HepG2 (cell line): ENCODE data around the gene CCDC77. TPM values are rescaled to one million over a fixed set of nuclear protein-coding genes. Genes with fewer than 3 reads are reported as not detected.

ENCODE experiments used
- CBX5 ChIP-seq: sonication (generic); formaldehyde crosslinking; IDR thresholded peaks from 2 replicates; pipeline ENCODE4 v1.4.0; 2020; ENCODE audit warnings: missing genetic modification reagents, borderline replicate concordance
- HES4 ChIP-seq: sonication (generic); formaldehyde crosslinking; IDR thresholded peaks from 2 replicates; pipeline ENCODE4 v1.9.0; 2021; ENCODE audit warnings: mild to moderate bottlenecking, missing genetic modification reagents, borderline replicate concordance
- TSC22D2 ChIP-seq: sonication (generic); formaldehyde crosslinking; IDR thresholded peaks from 2 replicates; pipeline ENCODE4 v1.5.1; 2020; ENCODE audit warnings: missing genetic modification reagents, mild to moderate bottlenecking, borderline replicate concordance
- ZBTB42 ChIP-seq: sonication (generic); formaldehyde crosslinking; IDR thresholded peaks from 2 replicates; pipeline ENCODE4 v1.5.0; 2020; ENCODE audit warnings: mild to moderate bottlenecking, missing genetic modification reagents
- ZNF264 ChIP-seq: sonication (generic); formaldehyde crosslinking; IDR thresholded peaks from 2 replicates; pipeline ENCODE4 v1.4.0; 2020; ENCODE audit warnings: missing genetic modification reagents
- ZNF354B ChIP-seq: sonication (generic); formaldehyde crosslinking; IDR thresholded peaks from 2 replicates; pipeline ENCODE4 v1.8.0; 2022; ENCODE audit warnings: mild to moderate bottlenecking, missing genetic modification reagents
- ZNF556 ChIP-seq: sonication (generic); formaldehyde crosslinking; IDR thresholded peaks from 2 replicates; pipeline ENCODE4 v1.4.0; 2020; ENCODE audit warnings: mild to moderate bottlenecking, missing genetic modification reagents, borderline replicate concordance
- ZNF569 ChIP-seq: sonication (generic); formaldehyde crosslinking; IDR thresholded peaks from 2 replicates; pipeline ENCODE4 v1.5.0; 2020; ENCODE audit warnings: mild to moderate bottlenecking, missing genetic modification reagents, moderate library complexity, borderline replicate concordance
- ZNF724P ChIP-seq: sonication (generic); formaldehyde crosslinking; IDR thresholded peaks from 2 replicates; pipeline ENCODE4 v1.8.0; 2022; ENCODE audit warnings: missing genetic modification reagents, borderline replicate concordance
- polyA plus RNA-seq, 8 experiments: library from polyadenylated mRNA; depleted of rRNA in 3 of 8; stranded (reverse) in 7 of 8; unstranded in 1 of 8; fragments of >200 nt; fragmentation: Illumina TruSeq in 4 of 8; extraction: Trizol in 4 of 8; gene quantifications; 2 replicates each; pipeline versions ENCODE4 v1.2.1 to v1.2.3, GENCODE V29; 2011 to 2016; ENCODE audit warnings: low read depth in 4 of 8, missing spikeins in 1 of 8, mixed read lengths in 1 of 8; ENCODE audit not compliant: insufficient read depth in 1 of 8
- total RNA-seq, 5 experiments: library from RNA; depleted of rRNA; stranded (reverse); fragments of >200 nt; fragmentation: Illumina TruSeq; extraction: Trizol; gene quantifications; 2 replicates each; pipeline ENCODE4 v1.2.3, GENCODE V29; 2016; ENCODE audit warnings: low read depth in 1 of 5
- TF ChIP-seq, protein P1 (sequence below): IDR thresholded peaks from 2 replicates; pipeline ENCODE4 v1.6.1; 2018; ENCODE audit warnings: missing genetic modification reagents
- TF ChIP-seq, protein P2 (sequence below): sonication (generic); formaldehyde crosslinking; IDR thresholded peaks from 2 replicates; pipeline ENCODE4 v1.5.0; 2020; ENCODE audit warnings: mild to moderate bottlenecking, missing genetic modification reagents
- TF ChIP-seq, protein P3 (sequence below), 2 experiments: sonication (generic) in 1 of 2; formaldehyde crosslinking in 1 of 2; IDR thresholded peaks; 2 replicates each; pipeline versions ENCODE4 v1.4.0 to v1.6.1; 2016 to 2020; ENCODE audit warnings: borderline replicate concordance in 1 of 2, low read depth in 1 of 2, mild to moderate bottlenecking in 1 of 2, missing genetic modification reagents in 1 of 2
- TF ChIP-seq, protein P4 (sequence below): sonication (generic); formaldehyde crosslinking; IDR thresholded peaks from 2 replicates; pipeline ENCODE4 v1.5.1; 2020; ENCODE audit warnings: missing genetic modification reagents, mild to moderate bottlenecking, borderline replicate concordance
- TF ChIP-seq, protein P5 (sequence below): sonication (generic); formaldehyde crosslinking; IDR thresholded peaks from 2 replicates; pipeline ENCODE4 v1.4.0; 2020; ENCODE audit warnings: low read depth, mild to moderate bottlenecking, missing genetic modification reagents
- TF ChIP-seq, protein P6 (sequence below): sonication (generic); formaldehyde crosslinking; IDR thresholded peaks from 2 replicates; pipeline ENCODE4 v1.8.1; 2023; ENCODE audit warnings: missing genetic modification reagents, mild to moderate bottlenecking, borderline replicate concordance

Gene CCDC77
- total and polyA plus RNA-seq, 2 of the 13 experiments (the other 11 are each of a cell fraction or from before 2014, with no cell fraction given), result 6.4 to 16.4 TPM

DNA sequence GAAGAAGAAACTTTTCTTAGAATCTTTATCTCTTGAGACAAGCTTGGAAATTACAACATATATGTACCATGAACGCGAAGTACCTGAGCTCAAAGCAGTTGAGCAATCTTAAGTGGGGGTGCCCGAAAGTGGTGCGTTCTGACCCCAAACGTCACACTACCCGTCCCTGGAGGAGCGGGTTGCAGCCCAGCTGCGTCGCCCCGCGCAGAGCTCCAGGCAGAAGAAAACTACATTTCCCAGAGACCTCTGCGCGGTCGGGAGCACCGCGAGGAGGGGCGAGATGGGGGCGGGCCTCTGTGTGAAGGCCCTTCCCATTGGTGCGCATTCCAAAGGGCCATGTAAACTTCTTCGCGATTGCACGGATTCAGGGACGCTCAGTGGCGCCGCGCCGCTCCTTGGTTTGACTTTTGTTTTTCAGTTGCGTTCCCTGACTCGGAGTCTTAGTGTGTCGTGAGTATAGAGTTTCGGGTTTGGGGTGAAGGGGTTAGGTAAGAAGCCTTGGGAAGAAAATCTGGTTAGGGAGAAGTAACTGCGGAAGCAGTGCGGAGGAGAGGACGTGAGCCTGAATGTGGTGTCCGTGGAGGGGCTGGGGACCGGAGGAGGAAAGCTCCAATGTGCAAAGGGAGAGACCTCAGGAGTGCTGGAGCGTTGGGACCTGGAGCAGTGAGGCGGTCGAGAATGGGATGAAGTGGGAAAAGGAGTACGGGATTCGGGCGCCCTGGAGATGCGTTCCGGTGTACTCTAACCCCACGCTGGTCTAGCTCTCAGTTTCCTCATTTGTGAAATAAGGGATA is at the start of gene CCDC77 (continued):
- TF ChIP-seq, protein P1, sequence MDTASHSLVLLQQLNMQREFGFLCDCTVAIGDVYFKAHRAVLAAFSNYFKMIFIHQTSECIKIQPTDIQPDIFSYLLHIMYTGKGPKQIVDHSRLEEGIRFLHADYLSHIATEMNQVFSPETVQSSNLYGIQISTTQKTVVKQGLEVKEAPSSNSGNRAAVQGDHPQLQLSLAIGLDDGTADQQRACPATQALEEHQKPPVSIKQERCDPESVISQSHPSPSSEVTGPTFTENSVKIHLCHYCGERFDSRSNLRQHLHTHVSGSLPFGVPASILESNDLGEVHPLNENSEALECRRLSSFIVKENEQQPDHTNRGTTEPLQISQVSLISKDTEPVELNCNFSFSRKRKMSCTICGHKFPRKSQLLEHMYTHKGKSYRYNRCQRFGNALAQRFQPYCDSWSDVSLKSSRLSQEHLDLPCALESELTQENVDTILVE (CRISPR knock-in tag), result no peak
- TF ChIP-seq CBX5 (CRISPR knock-in tag) (no peak; the same call in 1 of the 2 replicates), ZNF724P (no peak; the same call in 1 of the 2 replicates), ZNF354B (CRISPR knock-in tag) (no peak; the same call in 1 of the 2 replicates), TSC22D2 (CRISPR knock-in tag) (no peak), ZNF569 (CRISPR knock-in tag) (no peak), ZNF556 (CRISPR knock-in tag) (no peak), HES4 (CRISPR knock-in tag) (no peak), ZNF264 (CRISPR knock-in tag) (peak; percentile 52; the same call in 1 of the 2 replicates), ZBTB42 (no peak)
- TF ChIP-seq, protein P2, sequence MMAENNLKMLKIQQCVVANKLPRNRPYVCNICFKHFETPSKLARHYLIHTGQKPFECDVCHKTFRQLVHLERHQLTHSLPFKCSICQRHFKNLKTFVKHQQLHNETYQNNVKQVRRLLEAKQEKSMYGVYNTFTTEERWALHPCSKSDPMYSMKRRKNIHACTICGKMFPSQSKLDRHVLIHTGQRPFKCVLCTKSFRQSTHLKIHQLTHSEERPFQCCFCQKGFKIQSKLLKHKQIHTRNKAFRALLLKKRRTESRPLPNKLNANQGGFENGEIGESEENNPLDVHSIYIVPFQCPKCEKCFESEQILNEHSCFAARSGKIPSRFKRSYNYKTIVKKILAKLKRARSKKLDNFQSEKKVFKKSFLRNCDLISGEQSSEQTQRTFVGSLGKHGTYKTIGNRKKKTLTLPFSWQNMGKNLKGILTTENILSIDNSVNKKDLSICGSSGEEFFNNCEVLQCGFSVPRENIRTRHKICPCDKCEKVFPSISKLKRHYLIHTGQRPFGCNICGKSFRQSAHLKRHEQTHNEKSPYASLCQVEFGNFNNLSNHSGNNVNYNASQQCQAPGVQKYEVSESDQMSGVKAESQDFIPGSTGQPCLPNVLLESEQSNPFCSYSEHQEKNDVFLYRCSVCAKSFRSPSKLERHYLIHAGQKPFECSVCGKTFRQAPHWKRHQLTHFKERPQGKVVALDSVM (CRISPR knock-in tag), result no peak
- TF ChIP-seq, protein P3, sequence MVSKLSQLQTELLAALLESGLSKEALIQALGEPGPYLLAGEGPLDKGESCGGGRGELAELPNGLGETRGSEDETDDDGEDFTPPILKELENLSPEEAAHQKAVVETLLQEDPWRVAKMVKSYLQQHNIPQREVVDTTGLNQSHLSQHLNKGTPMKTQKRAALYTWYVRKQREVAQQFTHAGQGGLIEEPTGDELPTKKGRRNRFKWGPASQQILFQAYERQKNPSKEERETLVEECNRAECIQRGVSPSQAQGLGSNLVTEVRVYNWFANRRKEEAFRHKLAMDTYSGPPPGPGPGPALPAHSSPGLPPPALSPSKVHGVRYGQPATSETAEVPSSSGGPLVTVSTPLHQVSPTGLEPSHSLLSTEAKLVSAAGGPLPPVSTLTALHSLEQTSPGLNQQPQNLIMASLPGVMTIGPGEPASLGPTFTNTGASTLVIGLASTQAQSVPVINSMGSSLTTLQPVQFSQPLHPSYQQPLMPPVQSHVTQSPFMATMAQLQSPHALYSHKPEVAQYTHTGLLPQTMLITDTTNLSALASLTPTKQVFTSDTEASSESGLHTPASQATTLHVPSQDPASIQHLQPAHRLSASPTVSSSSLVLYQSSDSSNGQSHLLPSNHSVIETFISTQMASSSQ (IDR thresholded peaks at IDR 0.05; ENCODE audit: low read depth), result no peak
- TF ChIP-seq, protein P3 (CRISPR knock-in tag; IDR thresholded peaks at IDR 0.05; ENCODE audit: borderline replicate concordance), result no peak; the same call in 1 of the 2 replicates
- TF ChIP-seq, protein P4, sequence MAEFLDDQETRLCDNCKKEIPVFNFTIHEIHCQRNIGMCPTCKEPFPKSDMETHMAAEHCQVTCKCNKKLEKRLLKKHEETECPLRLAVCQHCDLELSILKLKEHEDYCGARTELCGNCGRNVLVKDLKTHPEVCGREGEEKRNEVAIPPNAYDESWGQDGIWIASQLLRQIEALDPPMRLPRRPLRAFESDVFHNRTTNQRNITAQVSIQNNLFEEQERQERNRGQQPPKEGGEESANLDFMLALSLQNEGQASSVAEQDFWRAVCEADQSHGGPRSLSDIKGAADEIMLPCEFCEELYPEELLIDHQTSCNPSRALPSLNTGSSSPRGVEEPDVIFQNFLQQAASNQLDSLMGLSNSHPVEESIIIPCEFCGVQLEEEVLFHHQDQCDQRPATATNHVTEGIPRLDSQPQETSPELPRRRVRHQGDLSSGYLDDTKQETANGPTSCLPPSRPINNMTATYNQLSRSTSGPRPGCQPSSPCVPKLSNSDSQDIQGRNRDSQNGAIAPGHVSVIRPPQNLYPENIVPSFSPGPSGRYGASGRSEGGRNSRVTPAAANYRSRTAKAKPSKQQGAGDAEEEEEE (CRISPR knock-in tag), result no peak
- TF ChIP-seq, protein P5, sequence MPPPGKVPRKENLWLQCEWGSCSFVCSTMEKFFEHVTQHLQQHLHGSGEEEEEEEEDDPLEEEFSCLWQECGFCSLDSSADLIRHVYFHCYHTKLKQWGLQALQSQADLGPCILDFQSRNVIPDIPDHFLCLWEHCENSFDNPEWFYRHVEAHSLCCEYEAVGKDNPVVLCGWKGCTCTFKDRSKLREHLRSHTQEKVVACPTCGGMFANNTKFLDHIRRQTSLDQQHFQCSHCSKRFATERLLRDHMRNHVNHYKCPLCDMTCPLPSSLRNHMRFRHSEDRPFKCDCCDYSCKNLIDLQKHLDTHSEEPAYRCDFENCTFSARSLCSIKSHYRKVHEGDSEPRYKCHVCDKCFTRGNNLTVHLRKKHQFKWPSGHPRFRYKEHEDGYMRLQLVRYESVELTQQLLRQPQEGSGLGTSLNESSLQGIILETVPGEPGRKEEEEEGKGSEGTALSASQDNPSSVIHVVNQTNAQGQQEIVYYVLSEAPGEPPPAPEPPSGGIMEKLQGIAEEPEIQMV (CRISPR knock-in tag), result peak; percentile 19; the same call in 1 of the 2 replicates
- TF ChIP-seq, protein P6, sequence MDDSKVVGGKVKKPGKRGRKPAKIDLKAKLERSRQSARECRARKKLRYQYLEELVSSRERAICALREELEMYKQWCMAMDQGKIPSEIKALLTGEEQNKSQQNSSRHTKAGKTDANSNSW (CRISPR knock-in tag), result no peak
